ENCODE measurements around the gene SLC10A7. TPM values are rescaled to one million over a fixed set of nuclear protein-coding genes. Genes with fewer than 3 reads are reported as not detected.

Gene SLC10A7
- total and polyA plus RNA-seq, 4 donors: 3.7 to 18.7 (median 7.6) TPM

- TF ChIP-seq ATF3 (IDR thresholded peaks at IDR 0.05) (no peak), RXRA (IDR thresholded peaks at IDR 0.05) (no peak), CTCF (IDR thresholded peaks at IDR 0.05; ENCODE audit: low read depth, low read length, missing input control) (no peak), JUND (IDR thresholded peaks at IDR 0.05) (no peak), EGR1 (IDR thresholded peaks at IDR 0.05; ENCODE audit: low read depth in 2 of 2) (no peak)
- Histone ChIP-seq H3K27ac (ENCODE audit: low read depth in 1 of 2, low read length in 2 of 2) (no peak overlapping the region), H3K36me3 (ENCODE audit: control insufficient read depth in 4 of 4, insufficient read depth in 3 of 4, low read depth in 1 of 4, low read length in 3 of 4) (no peaks in the 10 kb centered on the region), H3K4me1 (ENCODE audit: control insufficient read depth in 4 of 4, insufficient read depth in 4 of 4, low read length in 3 of 4) (no peaks in the 10 kb centered on the region), H3K9ac (ENCODE audit: low read depth in 1 of 2, low read length in 2 of 2) (no peak overlapping the region), H3K4me3 (ENCODE audit: low read depth in 1 of 3, low read length in 3 of 3) (no peak overlapping the region), H3K9me3 (ENCODE audit: control insufficient read depth in 4 of 4, low read length in 3 of 4) (peaks cover 0 to 3% (median 0%) of the 10 kb centered on the region in 4 donors), H3K27me3 (ENCODE audit: control insufficient read depth in 4 of 4, insufficient read depth in 4 of 4, low read length in 3 of 4) (no peaks in the 10 kb centered on the region)
- no peak for DNase-seq (ENCODE audit: low spot score)
- 80% methylated on average over 1 of the region's 1 CpG for WGBS
These were observed 289.5 kb downstream of the SLC10A7 start for GRCh38 chr4:146232131-146232722.

- Histone ChIP-seq H3K36me3 (ENCODE audit: control insufficient read depth in 4 of 4, insufficient read depth in 3 of 4, low read depth in 1 of 4, low read length in 3 of 4) (no peaks in the 10 kb centered on the region), H3K4me3 (ENCODE audit: low read depth in 1 of 3, low read length in 3 of 3) (no peak overlapping the region), H3K9ac (ENCODE audit: low read depth in 1 of 2, low read length in 2 of 2) (no peak overlapping the region), H3K4me1 (ENCODE audit: control insufficient read depth in 4 of 4, insufficient read depth in 4 of 4, low read length in 3 of 4) (no peaks in the 10 kb centered on the region), H3K9me3 (ENCODE audit: control insufficient read depth in 4 of 4, low read length in 3 of 4) (peaks cover 0 to 3% (median 0%) of the 10 kb centered on the region in 4 donors), H3K27ac (ENCODE audit: low read depth in 1 of 2, low read length in 2 of 2) (no peak overlapping the region), H3K27me3 (ENCODE audit: control insufficient read depth in 4 of 4, insufficient read depth in 4 of 4, low read length in 3 of 4) (no peaks in the 10 kb centered on the region)
- no peak for DNase-seq (ENCODE audit: low spot score)
- TF ChIP-seq TAF1 (conservative IDR thresholded peaks at IDR 0.05): no peak
- no peak for TF ChIP-seq RAD21 (IDR thresholded peaks at IDR 0.05)
- TF ChIP-seq CTCF (IDR thresholded peaks at IDR 0.05; ENCODE audit: low read depth, low read length, missing input control): no peak
- no peak for TF ChIP-seq HNF4G (IDR thresholded peaks at IDR 0.05)
- no peak for TF ChIP-seq HNF4A (conservative IDR thresholded peaks at IDR 0.05)
These were observed 292.3 kb downstream of the SLC10A7 start for GRCh38 chr4:146229406-146229805.

GRCh38 chr4:146224326-146224966 is 297.3 kb downstream of the SLC10A7 start:
- Histone ChIP-seq H3K9ac (ENCODE audit: low read depth in 1 of 2, low read length in 2 of 2) (no peak overlapping the region), H3K4me1 (ENCODE audit: control insufficient read depth in 4 of 4, insufficient read depth in 4 of 4, low read length in 3 of 4) (no peaks in the 10 kb centered on the region), H3K4me3 (ENCODE audit: low read depth in 1 of 3, low read length in 3 of 3) (no peak overlapping the region), H3K36me3 (ENCODE audit: control insufficient read depth in 4 of 4, insufficient read depth in 3 of 4, low read depth in 1 of 4, low read length in 3 of 4) (no peaks in the 10 kb centered on the region), H3K27me3 (ENCODE audit: control insufficient read depth in 4 of 4, insufficient read depth in 4 of 4, low read length in 3 of 4) (no peaks in the 10 kb centered on the region), H3K9me3 (ENCODE audit: control insufficient read depth in 4 of 4, low read length in 3 of 4) (no peaks in the 10 kb centered on the region), H3K27ac (ENCODE audit: low read depth in 1 of 2, low read length in 2 of 2) (no peak overlapping the region)
- DNase-seq (ENCODE audit: low spot score): no peak
- WGBS: 61% methylated on average over 8 of the region's 8 CpGs
- TF ChIP-seq ATF3 (IDR thresholded peaks at IDR 0.05): no peak
- no peak for TF ChIP-seq SP1 (IDR thresholded peaks at IDR 0.05)
- TF ChIP-seq CTCF (IDR thresholded peaks at IDR 0.05; ENCODE audit: low read depth, low read length, missing input control): no peak
- TF ChIP-seq MAX (IDR thresholded peaks at IDR 0.05): no peak
- no peak for TF ChIP-seq ZBTB33 (IDR thresholded peaks at IDR 0.05)
- no peak for TF ChIP-seq YY1 (IDR thresholded peaks at IDR 0.05)
- TF ChIP-seq FOXA1 (IDR thresholded peaks at IDR 0.05): no peak
- no peak for TF ChIP-seq HNF4A (conservative IDR thresholded peaks at IDR 0.05)
- TF ChIP-seq FOXA2 (IDR thresholded peaks at IDR 0.05): no peak
- TF ChIP-seq HNF4G (IDR thresholded peaks at IDR 0.05): no peak
- TF ChIP-seq TAF1 (conservative IDR thresholded peaks at IDR 0.05): no peak
- TF ChIP-seq NR2F2 (IDR thresholded peaks at IDR 0.05): no peak
- TF ChIP-seq RAD21 (IDR thresholded peaks at IDR 0.05): no peak
- no peak for TF ChIP-seq GABPA (IDR thresholded peaks at IDR 0.05 in 1 of 2, conservative IDR thresholded peaks at IDR 0.05 in 1 of 2)
- no peak for TF ChIP-seq RXRA (IDR thresholded peaks at IDR 0.05)
